Suprapubic skin (tissue), 4 donors: Measurements from ENCODE around the gene ATP13A3. TPM values are rescaled to one million over a fixed set of nuclear protein-coding genes. Genes with fewer than 3 reads are reported as not detected.

Experiments
- DNase-seq, 2 donors: peaks; one replicate each; pipeline ENCODE4 v3.0.0-alpha.2; 2019; ENCODE audit warnings: low spot score in 2 of 2
- H3K27ac ChIP-seq: fragments of 200-600 bp; sonication (generic); one replicate; pipeline ENCODE4 v1.5.1; 2019
- H3K27me3 ChIP-seq: fragments of 200-600 bp; sonication (generic); one replicate; pipeline ENCODE4 v1.5.1; 2019
- H3K36me3 ChIP-seq: fragments of 200-600 bp; sonication (generic); one replicate; pipeline ENCODE4 v1.5.1; 2019
- H3K4me1 ChIP-seq: fragments of 200-600 bp; sonication (generic); one replicate; pipeline ENCODE4 v1.5.1; 2019
- H3K4me3 ChIP-seq: fragments of 200-600 bp; sonication (generic); one replicate; pipeline ENCODE4 v1.5.1; 2019; ENCODE audit warnings: mild to moderate bottlenecking
- H3K9me3 ChIP-seq: fragments of 200-600 bp; sonication (generic); one replicate; pipeline ENCODE4 v1.5.1; 2019
- EP300 ChIP-seq: sonication (generic); formaldehyde crosslinking; IDR thresholded peaks from one replicate; pipeline ENCODE4 v1.6.1; 2017; ENCODE audit warnings: antibody characterized with exemption
- POLR2A ChIP-seq, 2 donors: fragments of 450-650 bp; IDR thresholded peaks; one replicate each; pipeline ENCODE4 v1.6.1; 2017; ENCODE audit warnings: antibody characterized with exemption in 2 of 2, mild to moderate bottlenecking in 2 of 2, moderate library complexity in 2 of 2
- POLR2AphosphoS5 ChIP-seq, 3 donors: sonication (generic); formaldehyde crosslinking; IDR thresholded peaks; one replicate each; pipeline ENCODE4 v1.6.1; 2017; ENCODE audit warnings: antibody characterized with exemption in 3 of 3
- WGBS: methylation state at CpG from one replicate; pipeline ENCODE4 v1.1.5; 2018; 5-methylcytosine and 5-hydroxymethylcytosine counted together
- total RNA-seq, 4 donors: library from RNA; depleted of rRNA; stranded (reverse); fragments of >200 nt; gene quantifications; one replicate each; pipeline ENCODE4 v1.1.0, GENCODE V29; 2016
- TF ChIP-seq, protein P1 (sequence below), 2 donors: fragments of 200-600 bp in 1 of 2; fragments of 450-650 bp in 1 of 2; sonication (generic) in 1 of 2; IDR thresholded peaks; one replicate each; pipeline ENCODE4 v1.5.1; 2016 to 2019; ENCODE audit warnings: antibody characterized with exemption in 2 of 2, mild to moderate bottlenecking in 1 of 2, moderate library complexity in 1 of 2

The ATP13A3 gene
- total RNA-seq, 4 donors from 2014 or later, result 49.3 to 76.0 (median 64.0) TPM

DNA sequence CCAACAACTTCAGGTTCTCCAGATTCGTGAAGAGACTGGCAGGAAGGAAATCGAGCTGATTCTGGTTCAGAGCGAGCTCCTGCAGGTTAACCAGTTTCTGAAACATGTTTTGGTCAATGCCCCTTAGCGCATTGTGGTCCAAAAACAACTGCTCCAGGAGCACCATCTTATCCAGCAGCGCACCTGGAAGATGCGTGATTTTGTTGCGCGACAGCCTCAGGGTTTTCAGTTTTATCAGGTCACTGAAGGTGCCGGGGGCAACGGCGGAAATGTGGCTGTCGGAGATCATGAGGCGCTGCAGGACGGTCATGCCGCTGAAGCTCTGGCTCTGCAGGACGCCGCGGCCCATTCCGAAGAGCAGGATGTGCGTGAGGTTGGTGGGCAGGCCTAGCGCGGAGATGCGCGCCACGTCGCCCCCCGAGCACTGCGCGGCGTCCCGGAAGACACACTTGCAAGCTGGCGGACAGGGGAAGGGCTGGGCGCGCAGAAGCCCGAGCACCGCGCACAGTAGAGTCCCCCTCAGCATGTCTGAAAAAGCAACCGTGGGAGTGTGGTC lies 89.0 kb downstream of the ATP13A3 start:
- H3K27ac ChIP-seq, result no peak overlapping the region
- H3K36me3 ChIP-seq, result no peaks in the 10 kb centered on the region
- no peaks in the 10 kb centered on the region for H3K9me3 ChIP-seq
- peaks cover 26% of the 10 kb centered on the region for H3K27me3 ChIP-seq
- DNase-seq, result no peak
- H3K4me1 ChIP-seq, result peaks cover 30% of the 10 kb centered on the region
- peak overlapping the region; percentile 30 for H3K4me3 ChIP-seq
- WGBS, result 34% methylated on average over 10 of the region's 38 CpGs
- TF ChIP-seq, protein P1, sequence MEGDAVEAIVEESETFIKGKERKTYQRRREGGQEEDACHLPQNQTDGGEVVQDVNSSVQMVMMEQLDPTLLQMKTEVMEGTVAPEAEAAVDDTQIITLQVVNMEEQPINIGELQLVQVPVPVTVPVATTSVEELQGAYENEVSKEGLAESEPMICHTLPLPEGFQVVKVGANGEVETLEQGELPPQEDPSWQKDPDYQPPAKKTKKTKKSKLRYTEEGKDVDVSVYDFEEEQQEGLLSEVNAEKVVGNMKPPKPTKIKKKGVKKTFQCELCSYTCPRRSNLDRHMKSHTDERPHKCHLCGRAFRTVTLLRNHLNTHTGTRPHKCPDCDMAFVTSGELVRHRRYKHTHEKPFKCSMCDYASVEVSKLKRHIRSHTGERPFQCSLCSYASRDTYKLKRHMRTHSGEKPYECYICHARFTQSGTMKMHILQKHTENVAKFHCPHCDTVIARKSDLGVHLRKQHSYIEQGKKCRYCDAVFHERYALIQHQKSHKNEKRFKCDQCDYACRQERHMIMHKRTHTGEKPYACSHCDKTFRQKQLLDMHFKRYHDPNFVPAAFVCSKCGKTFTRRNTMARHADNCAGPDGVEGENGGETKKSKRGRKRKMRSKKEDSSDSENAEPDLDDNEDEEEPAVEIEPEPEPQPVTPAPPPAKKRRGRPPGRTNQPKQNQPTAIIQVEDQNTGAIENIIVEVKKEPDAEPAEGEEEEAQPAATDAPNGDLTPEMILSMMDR (IDR thresholded peaks at IDR 0.05), result no peak
- TF ChIP-seq POLR2AphosphoS5 (IDR thresholded peaks at IDR 0.05), result no peak
- TF ChIP-seq EP300, result no peak
- no peak for TF ChIP-seq POLR2A (IDR thresholded peaks at IDR 0.05)

DNA sequence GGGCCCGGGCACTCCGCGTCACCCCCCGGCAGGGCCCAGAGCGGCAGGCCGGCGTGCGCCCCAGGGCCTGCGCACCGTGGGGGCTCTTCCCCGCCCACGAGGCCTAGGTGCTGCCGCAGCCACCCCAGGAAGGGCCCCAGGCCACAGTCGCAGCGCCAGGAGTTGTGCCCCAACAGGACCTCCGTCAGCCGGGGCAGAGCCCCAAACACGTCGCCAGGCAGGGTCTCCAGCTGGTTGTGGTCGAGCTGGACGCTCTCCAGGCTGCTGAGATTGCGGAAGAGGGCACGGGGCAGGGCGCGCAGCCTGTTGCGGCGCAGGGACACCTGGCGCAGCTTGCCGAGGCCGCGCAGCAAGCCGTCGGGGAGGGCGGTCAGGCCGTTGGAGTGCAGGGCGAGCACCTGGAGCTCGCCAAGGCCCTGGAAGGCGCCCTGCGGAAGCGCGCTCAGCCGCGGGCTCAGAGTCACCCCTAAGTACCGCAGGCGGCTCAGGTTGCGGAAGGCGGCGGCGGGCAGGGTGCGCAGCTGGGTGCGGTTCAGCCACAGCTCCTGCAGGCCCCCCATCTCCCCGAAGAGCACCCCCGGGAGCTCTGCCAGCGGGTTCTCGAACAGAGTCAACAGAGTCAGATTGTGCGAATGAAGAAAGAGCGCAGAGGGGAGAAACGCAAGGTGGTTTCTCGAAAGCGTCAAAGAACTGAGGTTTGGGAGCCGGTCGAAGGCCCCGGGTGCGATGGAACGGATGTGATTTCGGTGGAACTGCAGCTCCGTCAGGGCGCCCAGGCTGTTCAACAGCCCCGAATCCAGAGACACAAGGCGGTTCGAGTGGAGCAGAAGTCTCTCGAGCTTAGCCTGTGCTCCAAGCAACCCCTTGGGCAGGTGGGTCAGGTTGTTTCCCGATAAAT lies 89.7 kb downstream of the ATP13A3 start:
- Histone ChIP-seq H3K27ac (peak overlapping the region; percentile 38), H3K4me3 (peak overlapping the region; percentile 30), H3K4me1 (peaks cover 30% of the 10 kb centered on the region), H3K27me3 (peaks cover 26% of the 10 kb centered on the region), H3K9me3 (no peaks in the 10 kb centered on the region), H3K36me3 (no peaks in the 10 kb centered on the region)
- DNase-seq, result no peak
- TF ChIP-seq POLR2AphosphoS5 (IDR thresholded peaks at IDR 0.05) (no peak), POLR2A (IDR thresholded peaks at IDR 0.05) (no peak), EP300 (no peak)
- TF ChIP-seq, protein P1 (IDR thresholded peaks at IDR 0.05), result no peak
- WGBS, result 27% methylated on average over 49 of the region's 73 CpGs

DNA sequence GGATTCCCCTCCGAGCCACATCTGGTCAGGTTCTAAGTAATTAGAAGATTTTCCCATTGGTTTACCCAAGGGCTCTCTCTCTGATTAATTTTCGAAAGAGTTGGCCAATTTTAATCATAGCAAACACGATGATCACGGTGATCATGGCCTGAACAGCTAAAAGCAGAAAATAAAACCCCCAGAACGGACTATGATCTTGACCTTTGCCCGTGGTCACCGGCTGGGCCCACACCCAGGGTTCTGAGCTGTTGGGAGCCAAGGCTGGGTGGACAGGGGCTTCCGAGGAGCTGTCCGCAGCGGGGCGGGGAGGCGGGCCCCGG lies 90.3 kb downstream of the ATP13A3 start:
- H3K27ac ChIP-seq, result peak overlapping the region; percentile 38
- H3K4me3 ChIP-seq, result peak overlapping the region; percentile 30
- no peaks in the 10 kb centered on the region for H3K36me3 ChIP-seq
- no peak for DNase-seq
- H3K4me1 ChIP-seq, result peaks cover 30% of the 10 kb centered on the region
- no peaks in the 10 kb centered on the region for H3K9me3 ChIP-seq
- 6% methylated on average over 7 of the region's 13 CpGs for WGBS
- TF ChIP-seq POLR2AphosphoS5 (IDR thresholded peaks at IDR 0.05), result no peak
- TF ChIP-seq POLR2A (IDR thresholded peaks at IDR 0.05), result no peak
- TF ChIP-seq, protein P1 (IDR thresholded peaks at IDR 0.05), result no peak
- no peak for TF ChIP-seq EP300
- H3K27me3 ChIP-seq, result peaks cover 26% of the 10 kb centered on the region

DNA sequence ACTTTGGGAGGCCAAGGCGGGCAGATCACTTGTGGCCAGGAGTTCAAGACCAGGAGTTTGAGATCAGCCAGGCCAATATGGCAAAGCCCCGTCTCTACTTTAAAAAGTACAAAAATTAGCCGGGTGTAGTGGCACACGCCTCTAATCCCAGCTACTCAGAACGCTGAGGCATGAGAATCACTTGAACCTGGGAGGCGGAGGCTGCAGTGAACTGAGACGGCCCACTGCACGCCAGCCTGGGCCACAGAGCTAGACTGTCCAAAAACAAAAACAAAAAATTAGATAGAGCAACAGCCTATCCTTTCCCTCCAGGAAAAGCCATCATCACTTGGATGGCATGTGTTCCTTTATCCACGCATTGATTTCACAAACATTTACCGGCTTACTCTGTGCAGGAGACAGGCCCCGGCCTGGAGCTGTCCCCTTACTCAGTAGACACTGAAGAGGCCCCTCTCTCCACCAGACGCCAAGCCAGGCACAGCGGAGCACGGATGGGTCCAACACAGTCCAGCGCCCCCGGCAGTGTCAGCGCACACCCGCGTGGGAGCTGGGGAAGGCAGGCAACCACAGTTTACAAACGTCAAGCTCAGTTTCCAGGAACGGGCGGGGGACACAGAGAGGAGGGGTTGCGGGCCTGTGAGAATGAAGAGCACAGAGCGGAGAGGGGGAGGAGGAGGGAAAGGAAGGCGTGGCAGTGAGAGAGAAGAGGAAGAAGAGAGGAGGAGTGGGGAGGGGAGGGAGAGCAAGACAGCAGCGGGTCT lies 90.8 kb downstream of the ATP13A3 start:
- H3K36me3 ChIP-seq, result no peaks in the 10 kb centered on the region
- DNase-seq, result peak in 1 of 2 donors; percentile 79
- WGBS, result 24% methylated on average over 26 of the region's 26 CpGs
- H3K4me1 ChIP-seq, result peaks cover 30% of the 10 kb centered on the region
- no peaks in the 10 kb centered on the region for H3K9me3 ChIP-seq
- H3K27ac ChIP-seq, result peak overlapping the region; percentile 38
- peak overlapping the region; percentile 30 for H3K4me3 ChIP-seq
- peaks cover 26% of the 10 kb centered on the region for H3K27me3 ChIP-seq
- TF ChIP-seq, protein P1 (IDR thresholded peaks at IDR 0.05), result no peak
- TF ChIP-seq POLR2A (IDR thresholded peaks at IDR 0.05) (no peak), POLR2AphosphoS5 (IDR thresholded peaks at IDR 0.05) (no peak), EP300 (no peak)

DNA sequence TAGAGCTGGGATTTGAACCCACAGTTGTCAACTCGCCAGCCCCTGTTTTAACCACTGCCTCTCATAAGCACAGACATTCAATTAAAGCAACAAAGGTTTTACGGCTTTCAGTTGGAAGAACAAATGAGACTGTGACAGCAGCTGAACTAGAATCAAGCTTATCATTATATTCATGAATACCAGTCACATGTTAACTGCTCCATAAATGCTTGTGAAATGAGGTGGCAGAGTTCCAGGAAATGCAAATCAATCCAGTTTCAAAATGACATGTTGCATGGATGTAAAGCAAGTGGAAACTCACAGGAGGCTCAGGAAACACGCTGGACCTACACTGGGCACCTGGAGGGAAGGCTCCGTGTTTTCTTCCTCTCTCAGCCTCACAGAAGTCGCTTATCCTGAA lies 91.6 kb downstream of the ATP13A3 start:
- H3K27me3 ChIP-seq, result peaks cover 26% of the 10 kb centered on the region
- H3K27ac ChIP-seq, result no peak overlapping the region
- no peak for DNase-seq
- no peaks in the 10 kb centered on the region for H3K36me3 ChIP-seq
- 71% methylated on average over 5 of the region's 5 CpGs for whole genome bisulfite sequencing
- TF ChIP-seq, protein P1 (IDR thresholded peaks at IDR 0.05), result no peak
- no peak for TF ChIP-seq POLR2AphosphoS5 (IDR thresholded peaks at IDR 0.05)
- TF ChIP-seq POLR2A (IDR thresholded peaks at IDR 0.05), result no peak
- no peak for TF ChIP-seq EP300
- H3K4me1 ChIP-seq, result peaks cover 30% of the 10 kb centered on the region
- H3K9me3 ChIP-seq, result no peaks in the 10 kb centered on the region
- H3K4me3 ChIP-seq, result no peak overlapping the region
